OCI-LY7 (cell line): ENCODE data around the gene ITPRIP. TPM values are rescaled to one million over a fixed set of nuclear protein-coding genes. Genes with fewer than 3 reads are reported as not detected.
A peak's percentile ranks its signal among the peaks of the same experiment; 100 is the strongest.

ENCODE experiments used
- BruUV-seq: library from RNA; stranded (reverse); fragments of 400-500 nt; replicated peaks from 2 replicates; lab custom pipeline; 2021; lab: Mats Ljungman, UMichigan
- CTCF ChIA-PET: fragments of 300-600 bp; sonication (Branson Sonifier 250); formaldehyde crosslinking; loops from one replicate; lab custom pipeline; 2022; ENCODE audit warnings: antibody characterized with exemption; ENCODE audit not compliant: unreplicated experiment; lab: Charles Lee
- POLR2A ChIA-PET: fragments of 300-600 bp; sonication (Branson Sonifier 250); formaldehyde crosslinking; loops from one replicate; lab custom pipeline; 2022; ENCODE audit warnings: antibody characterized with exemption; lab: Charles Lee
- DNase-seq: peaks from one replicate; pipeline ENCODE4 v3.0.0-alpha.2; 2015; ENCODE audit warnings: low spot score
- H2AFZ ChIP-seq: fragments of 200-600 bp; sonication (generic), shearing (Covaris generic); 2 replicates; pipeline ENCODE4 v1.6.1; 2014; ENCODE audit warnings: mild to moderate bottlenecking, antibody characterized with exemption, low read length, moderate library complexity
- H3K27ac ChIP-seq: fragments of 200-600 bp; sonication (generic); 2 replicates; pipeline ENCODE4 v1.5.1; 2014; ENCODE audit warnings: mixed run types, low read depth, mild to moderate bottlenecking, moderate library complexity, low read length, inconsistent platforms; ENCODE audit not compliant: poor library complexity, severe bottlenecking
- H3K36me3 ChIP-seq: fragments of 200-600 bp; sonication (generic); 2 replicates; pipeline ENCODE4 v1.6.1; 2014; ENCODE audit warnings: mild to moderate bottlenecking, antibody characterized with exemption, low read length, moderate library complexity, mixed read lengths; ENCODE audit not compliant: insufficient read depth
- H3K4me1 ChIP-seq: fragments of 200-600 bp; sonication (generic); 2 replicates; pipeline ENCODE4 v1.5.1; 2014; ENCODE audit warnings: mild to moderate bottlenecking, low read length; ENCODE audit not compliant: insufficient read depth, poor library complexity, severe bottlenecking
- H3K4me2 ChIP-seq: fragments of 200-600 bp; sonication (generic); 2 replicates; pipeline ENCODE4 v1.6.1; 2014; ENCODE audit warnings: mild to moderate bottlenecking, low read length
- H3K4me3 ChIP-seq: fragments of 200-600 bp; sonication (generic); 2 replicates; pipeline ENCODE4 v1.5.1; 2014; ENCODE audit warnings: mild to moderate bottlenecking, low read depth, low read length; ENCODE audit not compliant: poor library complexity, severe bottlenecking
- H3K79me2 ChIP-seq: fragments of 200-600 bp; sonication (generic); 2 replicates; pipeline ENCODE4 v1.6.1; 2016; ENCODE audit warnings: low read depth, mild to moderate bottlenecking, low read length, moderate library complexity, mixed read lengths; ENCODE audit not compliant: insufficient read depth
- H3K9me2 ChIP-seq: fragments of 200-600 bp; sonication (generic); 2 replicates; pipeline ENCODE4 v1.6.1; 2016; ENCODE audit warnings: mild to moderate bottlenecking, low read length, mixed read lengths; ENCODE audit not compliant: insufficient read depth
- H3K9me3 ChIP-seq: fragments of 200-600 bp; sonication (generic); 2 replicates; pipeline ENCODE4 v1.6.1; 2014; ENCODE audit warnings: mild to moderate bottlenecking, mixed run types, low read length, mixed read lengths
- H4K20me1 ChIP-seq: fragments of 200-600 bp; sonication (generic); 2 replicates; pipeline ENCODE4 v1.6.1; 2014; ENCODE audit warnings: mild to moderate bottlenecking, antibody characterized with exemption, low read length, moderate library complexity, mixed read lengths; ENCODE audit not compliant: insufficient read depth
- EZH2phosphoT487 ChIP-seq: fragments of 200-600 bp; sonication (generic); IDR thresholded peaks from 2 replicates; pipeline ENCODE4 v1.6.1; 2018; ENCODE audit warnings: low read depth, borderline replicate concordance, mild to moderate bottlenecking, mixed run types, antibody characterized with exemption, low read length, moderate library complexity, mixed read lengths
- intact Hi-C: fragments of 100-400 bp; cut with micrococcal nuclease; formaldehyde crosslinking; loops from one replicate; pipeline ENCODE4 v1.10.0; 2022; ENCODE audit not compliant: unreplicated experiment
- total RNA-seq, 2 experiments: library from RNA; depleted of rRNA in 1 of 2; stranded (reverse); fragments of >200 nt in 1 of 2; shearing (Covaris generic) in 1 of 2; gene quantifications; 2 replicates each; pipeline ENCODE4 v1.2.3, GENCODE V29; 2014 to 2022
- TF ChIP-seq, protein P1 (sequence below): fragments of 200-600 bp; sonication (generic); conservative IDR thresholded peaks from 2 replicates; pipeline ENCODE4 v1.5.1; 2014; ENCODE audit warnings: mild to moderate bottlenecking, antibody characterized with exemption, low read length, moderate library complexity, mixed read lengths

The ITPRIP gene
- total RNA-seq, 2 experiments from 2014 or later, result 6.0 to 18.0 TPM

DNA sequence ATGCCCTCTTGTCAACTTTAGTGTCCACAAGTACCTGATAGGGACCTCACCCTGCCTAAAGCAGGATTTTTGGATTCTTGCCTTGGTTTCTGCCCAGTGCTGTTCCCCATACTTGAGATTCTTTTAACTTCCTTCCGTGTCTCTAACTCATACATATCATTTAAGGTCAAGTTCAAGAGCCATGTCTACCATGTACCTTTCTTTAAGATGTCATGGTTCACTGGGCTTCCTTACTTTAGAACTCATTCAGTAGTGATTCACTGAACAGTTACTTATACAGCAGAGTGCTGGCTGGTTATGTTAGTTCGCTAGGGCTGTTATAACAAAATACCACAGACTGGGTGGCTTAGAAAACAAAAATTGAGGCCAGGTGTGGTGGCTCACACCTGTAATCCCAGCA lies 10.3 kb upstream of the ITPRIP start:
- H2AFZ ChIP-seq, result no peak overlapping the region
- peak overlapping the region; percentile 85 for H3K4me2 ChIP-seq
- H3K4me1 ChIP-seq, result peaks cover 62% of the 10 kb centered on the region
- ChIA-PET POLR2A (interaction anchor here (1.5 to 3.4 kb wide), 3 partner anchors 10 to 42 kb away, joined by 3 to 18 read pairs (median 5); partner anchors contain the start of gene ITPRIP), CTCF (no interaction called here)
- no TSS peak for BruUV-seq
- no peaks in the 10 kb centered on the region for H3K9me2 ChIP-seq
- no peaks in the 10 kb centered on the region for H3K36me3 ChIP-seq
- no peaks in the 10 kb centered on the region for H3K9me3 ChIP-seq
- H3K4me3 ChIP-seq, result no peak overlapping the region
- no peaks in the 10 kb centered on the region for H4K20me1 ChIP-seq
- peak overlapping the region; percentile 77 for H3K27ac ChIP-seq
- intact Hi-C loops, result loop anchor here (10.0 kb wide), 1 partner anchor 434 kb away; the partner anchor contains the start of gene STN1
- H3K79me2 ChIP-seq, result no peaks in the 10 kb centered on the region
- no peak for DNase-seq
- TF ChIP-seq, protein P1, sequence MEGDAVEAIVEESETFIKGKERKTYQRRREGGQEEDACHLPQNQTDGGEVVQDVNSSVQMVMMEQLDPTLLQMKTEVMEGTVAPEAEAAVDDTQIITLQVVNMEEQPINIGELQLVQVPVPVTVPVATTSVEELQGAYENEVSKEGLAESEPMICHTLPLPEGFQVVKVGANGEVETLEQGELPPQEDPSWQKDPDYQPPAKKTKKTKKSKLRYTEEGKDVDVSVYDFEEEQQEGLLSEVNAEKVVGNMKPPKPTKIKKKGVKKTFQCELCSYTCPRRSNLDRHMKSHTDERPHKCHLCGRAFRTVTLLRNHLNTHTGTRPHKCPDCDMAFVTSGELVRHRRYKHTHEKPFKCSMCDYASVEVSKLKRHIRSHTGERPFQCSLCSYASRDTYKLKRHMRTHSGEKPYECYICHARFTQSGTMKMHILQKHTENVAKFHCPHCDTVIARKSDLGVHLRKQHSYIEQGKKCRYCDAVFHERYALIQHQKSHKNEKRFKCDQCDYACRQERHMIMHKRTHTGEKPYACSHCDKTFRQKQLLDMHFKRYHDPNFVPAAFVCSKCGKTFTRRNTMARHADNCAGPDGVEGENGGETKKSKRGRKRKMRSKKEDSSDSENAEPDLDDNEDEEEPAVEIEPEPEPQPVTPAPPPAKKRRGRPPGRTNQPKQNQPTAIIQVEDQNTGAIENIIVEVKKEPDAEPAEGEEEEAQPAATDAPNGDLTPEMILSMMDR, result no peak
- TF ChIP-seq EZH2phosphoT487, result no peak

DNA sequence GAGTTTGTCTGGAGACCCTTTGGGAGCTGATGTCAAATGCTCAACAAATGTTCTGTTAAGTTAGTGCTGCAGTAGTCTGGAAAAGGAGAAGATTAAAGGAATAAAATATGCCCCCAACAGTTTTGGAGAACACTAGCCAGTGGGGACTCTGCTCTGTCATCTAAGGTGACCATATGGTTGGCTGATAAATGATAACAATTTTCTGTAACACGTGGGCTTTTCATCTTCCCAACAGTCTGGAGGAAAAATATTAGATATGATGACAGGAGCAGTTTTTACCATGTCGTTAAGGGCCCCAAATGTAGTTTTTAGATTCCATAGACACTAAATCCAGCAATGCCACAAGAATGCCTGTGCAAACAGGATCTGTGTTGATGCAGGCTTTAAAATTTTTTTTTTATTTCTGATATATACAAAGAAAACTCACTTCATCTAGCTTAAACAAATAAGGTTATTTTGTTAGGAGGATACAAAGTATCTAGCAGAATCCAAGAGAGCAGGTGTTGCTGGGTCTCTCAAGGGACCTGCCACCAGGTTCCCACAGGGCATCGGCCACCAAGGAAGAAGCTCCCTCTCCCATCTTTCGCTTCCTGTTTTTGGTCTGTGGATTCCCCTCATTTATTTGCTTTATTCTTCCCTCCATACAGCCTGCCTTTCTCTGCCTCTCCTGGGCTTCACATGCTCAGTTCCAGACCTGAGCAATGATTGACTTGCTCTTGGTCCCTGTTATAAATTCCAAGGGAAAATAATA lies 9.2 kb upstream of the ITPRIP start:
- BruUV-seq, result no TSS peak
- Histone ChIP-seq H3K4me2 (peak overlapping the region; percentile 85), H3K9me2 (no peaks in the 10 kb centered on the region), H3K79me2 (no peaks in the 10 kb centered on the region), H2AFZ (no peak overlapping the region), H3K36me3 (no peaks in the 10 kb centered on the region), H3K9me3 (no peaks in the 10 kb centered on the region), H3K4me1 (peaks cover 54% of the 10 kb centered on the region), H3K4me3 (no peak overlapping the region), H4K20me1 (no peaks in the 10 kb centered on the region), H3K27ac (peak overlapping the region; percentile 77)
- POLR2A ChIA-PET, result interaction anchor here (1.5 to 3.4 kb wide), 2 partner anchors 9 to 11 kb away, joined by 5 to 18 read pairs; partner anchors contain the start of gene ITPRIP
- TF ChIP-seq EZH2phosphoT487, result no peak
- TF ChIP-seq, protein P1, result no peak
- DNase-seq, result peak; percentile 35
- CTCF ChIA-PET, result no interaction called here
- intact Hi-C loops, result loop anchor here (10.0 kb wide), 1 partner anchor 433 kb away; the partner anchor contains the start of gene STN1
